Measurements from ENCODE around the gene KIRREL3.

DNA sequence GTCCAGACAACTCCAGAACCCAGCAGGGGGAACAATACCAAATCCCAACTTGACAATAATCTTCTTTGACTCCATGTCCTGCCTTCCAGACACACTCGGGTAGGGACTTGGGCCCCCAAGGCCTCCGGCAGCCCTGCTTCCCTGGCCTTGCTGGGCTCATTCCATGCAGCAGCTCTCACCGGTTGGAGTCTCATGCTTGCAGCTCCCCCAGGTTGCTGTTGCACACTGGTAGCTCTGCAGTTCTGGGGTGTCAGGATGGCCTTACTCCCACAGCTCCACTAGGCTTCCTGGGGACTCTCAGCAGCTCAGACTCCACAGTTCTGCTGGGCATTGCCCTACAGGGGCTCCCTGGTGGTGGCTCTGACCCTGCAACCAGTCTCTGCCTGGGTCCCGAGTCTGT is 602.3 kb downstream of the KIRREL3 start:
- TF ChIP-seq YY1 (IDR thresholded peaks at IDR 0.05; ENCODE audit: insufficient read depth, insufficient read length) (no peak), ZNF274 (IDR thresholded peaks at IDR 0.05; ENCODE audit: low read depth, low read length) (no peak), SUZ12 (IDR thresholded peaks at IDR 0.05; ENCODE audit: extremely low read depth, insufficient read depth, insufficient read length) (no peak)

All from NT2/D1 (cell line).